ENCODE results near the gene CHST15.

The CHST15 gene

GRCh38 chr10:124010563-124011131 lies 82.8 kb downstream of the CHST15 start:
- no peak for DNase-seq (ENCODE audit: low read depth)

- DNase-seq (ENCODE audit: low read depth) = no peak
Measured at GRCh38 chr10:124010024-124010423, 83.4 kb downstream of the CHST15 start.

- no peak for DNase-seq (ENCODE audit: low read depth)
Measured at GRCh38 chr10:124009231-124010015, 84.0 kb downstream of the CHST15 start.

DNA sequence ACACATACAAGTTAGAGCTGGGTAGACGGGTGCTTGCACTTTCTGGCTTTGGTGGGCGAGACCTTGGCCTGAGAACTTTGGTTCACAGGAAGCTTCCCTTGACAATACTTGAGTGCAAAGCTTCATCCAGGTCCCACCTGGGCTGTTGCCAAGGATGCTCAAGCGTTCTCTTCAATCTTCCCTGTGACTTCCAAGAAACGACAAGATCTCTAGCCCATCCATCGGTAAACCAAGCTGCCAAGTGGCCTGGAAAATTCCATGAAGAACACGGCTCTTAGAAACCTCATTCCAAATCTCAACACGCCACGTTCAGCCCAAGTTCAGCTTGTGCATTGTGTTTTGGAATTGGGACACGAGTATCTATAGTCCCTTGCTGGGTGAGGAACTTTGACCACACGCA lies 84.7 kb downstream of the CHST15 start:
- DNase-seq (ENCODE audit: low read depth) = no peak

DNA sequence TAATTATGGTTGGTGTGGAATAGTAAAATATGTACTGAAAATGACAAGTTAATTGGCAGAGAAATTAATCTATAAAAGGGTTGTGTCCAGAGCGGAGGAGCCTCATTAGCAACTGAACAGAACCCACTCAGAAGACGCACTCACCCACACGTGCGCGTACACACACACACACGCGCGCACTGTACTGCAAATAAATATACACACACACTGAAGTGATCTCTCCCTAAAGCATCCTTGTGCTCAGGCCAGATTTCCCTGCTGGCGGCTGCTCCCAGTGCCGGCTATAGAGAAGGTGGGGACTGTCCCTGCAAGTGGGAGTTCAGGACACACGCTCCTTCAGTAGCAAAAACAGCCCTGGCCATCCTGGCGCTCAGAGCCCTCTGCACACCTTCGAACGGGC lies 85.2 kb downstream of the CHST15 start:
- DNase-seq (ENCODE audit: low read depth) = no peak

DNA sequence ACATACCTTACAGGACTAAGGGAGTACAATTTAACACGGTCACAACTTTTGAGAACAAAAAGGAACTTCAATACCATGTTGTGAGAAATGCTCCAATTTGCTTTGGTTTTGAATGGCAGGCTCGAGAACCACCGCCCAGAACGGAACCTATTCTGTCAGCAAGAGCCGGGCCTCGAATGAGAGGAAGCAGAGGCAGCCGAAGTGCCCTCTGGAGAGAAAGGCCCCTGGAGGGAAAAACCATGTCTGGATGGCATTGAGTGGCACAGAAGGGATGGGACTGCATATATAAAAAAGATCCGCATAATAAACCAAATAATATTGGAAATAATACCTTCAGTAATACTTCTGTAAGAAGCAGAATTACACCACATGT lies 85.6 kb downstream of the CHST15 start:
- DNase-seq (ENCODE audit: low read depth) = no peak

GRCh38 chr10:124007102-124007772 lies 86.2 kb downstream of the CHST15 start:
- no peak for DNase-seq (ENCODE audit: low read depth)

- no peak for DNase-seq (ENCODE audit: low read depth)
Measured at GRCh38 chr10:124006526-124006925, 86.9 kb downstream of the CHST15 start.

- no peak for DNase-seq (ENCODE audit: low read depth)
Measured at GRCh38 chr10:124005991-124006392, 87.4 kb downstream of the CHST15 start.

- no peak for DNase-seq (ENCODE audit: low read depth)
Measured at GRCh38 chr10:124005091-124005490, 88.3 kb downstream of the CHST15 start.

DNA sequence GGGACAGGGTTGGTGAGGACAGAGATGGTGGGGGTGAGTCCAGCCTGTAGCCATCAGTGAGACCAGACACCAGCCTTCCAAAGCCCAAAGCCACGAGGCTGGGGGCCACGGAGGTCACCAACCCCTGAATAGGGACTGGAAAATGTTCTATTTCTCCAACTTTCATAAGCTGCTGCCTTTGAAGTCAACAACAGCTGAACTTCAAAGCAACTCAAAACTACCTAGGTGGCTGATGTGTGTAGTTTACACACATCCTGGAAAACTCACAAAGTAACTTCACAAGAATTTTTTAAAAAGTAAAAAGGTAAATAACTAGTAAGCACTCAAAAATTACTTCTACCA lies 88.8 kb downstream of the CHST15 start:
- DNase-seq (ENCODE audit: low read depth) = no peak

DNA sequence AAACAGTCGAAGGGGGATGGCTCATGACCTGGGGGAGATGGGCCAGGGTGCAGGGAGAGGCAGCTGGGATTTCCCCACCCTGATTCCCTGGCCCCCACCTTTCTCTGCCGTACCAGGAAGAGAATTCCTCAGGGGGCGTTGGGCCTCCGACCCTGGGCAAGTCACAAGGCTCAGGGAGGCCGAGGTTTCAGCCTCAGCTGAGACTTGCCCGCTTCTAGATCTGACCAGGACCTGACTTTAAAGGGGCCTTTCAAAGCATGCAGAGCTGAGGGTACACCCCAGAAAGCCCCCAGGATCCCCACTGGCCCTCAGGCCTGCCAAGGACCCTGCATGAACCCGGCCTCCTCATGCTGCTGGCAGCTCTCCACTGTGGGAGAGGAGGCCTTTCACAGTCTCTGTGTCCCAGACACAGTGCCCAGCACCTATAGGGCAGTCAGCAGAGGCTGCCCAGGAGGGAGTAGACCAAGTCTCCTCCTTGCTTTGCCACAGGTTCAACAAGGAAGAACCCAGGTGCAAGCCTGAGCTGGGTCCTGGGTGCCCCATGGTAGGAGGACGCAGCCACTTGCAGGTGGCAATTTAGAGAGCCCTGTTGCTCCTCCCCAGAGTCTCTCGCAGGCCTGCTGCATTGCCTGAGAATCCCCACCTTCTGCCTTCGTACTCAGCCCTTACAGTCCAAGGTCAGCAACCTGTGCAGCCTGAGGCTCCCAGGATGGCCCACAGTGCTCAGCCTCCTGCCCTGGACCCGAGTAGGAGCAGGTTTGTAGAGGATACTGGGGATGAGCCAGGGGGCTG lies 89.3 kb downstream of the CHST15 start:
- DNase-seq (ENCODE audit: low read depth) = no peak

DNA sequence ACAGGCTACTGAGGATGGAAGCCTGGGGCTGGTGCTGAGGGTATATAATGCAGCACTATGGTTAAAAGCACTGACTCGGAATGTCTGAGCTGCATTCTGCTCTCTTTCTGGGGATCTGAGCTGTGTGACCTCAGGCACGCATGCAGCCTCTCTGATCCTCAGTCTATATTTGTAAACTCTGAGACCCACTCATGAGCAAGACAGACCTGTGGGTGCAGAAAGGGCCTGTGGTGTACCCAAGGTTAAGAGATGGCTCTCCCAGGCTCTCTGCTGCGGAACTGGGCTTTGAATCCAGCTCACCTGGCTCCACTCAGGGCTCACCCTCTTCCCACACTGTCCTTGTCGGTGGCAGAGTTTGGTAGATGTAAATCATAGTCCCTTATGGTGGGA lies 89.9 kb downstream of the CHST15 start:
- DNase-seq (ENCODE audit: low read depth) = no peak

- no peak for DNase-seq (ENCODE audit: low read depth)
Measured at GRCh38 chr10:124003070-124003419, 90.4 kb downstream of the CHST15 start.

DNA sequence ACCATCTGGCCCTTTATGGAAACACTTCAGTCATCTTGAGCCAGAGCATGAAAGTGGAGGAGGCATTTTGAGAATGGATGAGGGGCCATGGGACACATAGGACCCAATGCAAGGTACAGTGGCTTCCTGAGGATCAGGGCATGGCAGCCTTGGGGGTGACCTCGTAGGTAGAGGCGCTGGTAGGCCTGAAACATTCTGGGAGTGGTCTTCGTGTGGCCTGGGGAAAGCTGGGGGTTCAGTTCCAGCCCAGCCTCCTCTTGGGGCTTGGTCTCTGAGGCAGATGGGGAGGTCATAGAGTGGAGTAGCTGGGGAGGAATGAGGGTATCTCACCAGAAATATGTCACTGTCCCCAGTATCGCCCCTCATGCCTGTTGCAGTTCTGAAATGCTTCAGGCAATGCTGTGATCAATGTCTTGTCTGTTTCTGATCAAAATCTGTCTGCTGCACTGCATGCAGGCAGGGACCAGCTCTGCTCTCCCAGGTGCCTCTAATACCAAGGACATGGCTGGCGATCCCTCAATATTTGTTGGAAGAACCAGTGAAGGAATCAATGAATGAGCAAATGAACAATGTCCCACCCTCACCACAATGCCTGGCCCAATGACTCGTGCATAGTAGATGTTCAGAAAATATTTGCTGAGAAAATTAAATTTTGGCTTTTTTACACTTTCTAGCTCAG lies 90.9 kb downstream of the CHST15 start:
- DNase-seq (ENCODE audit: low read depth) = no peak

DNA sequence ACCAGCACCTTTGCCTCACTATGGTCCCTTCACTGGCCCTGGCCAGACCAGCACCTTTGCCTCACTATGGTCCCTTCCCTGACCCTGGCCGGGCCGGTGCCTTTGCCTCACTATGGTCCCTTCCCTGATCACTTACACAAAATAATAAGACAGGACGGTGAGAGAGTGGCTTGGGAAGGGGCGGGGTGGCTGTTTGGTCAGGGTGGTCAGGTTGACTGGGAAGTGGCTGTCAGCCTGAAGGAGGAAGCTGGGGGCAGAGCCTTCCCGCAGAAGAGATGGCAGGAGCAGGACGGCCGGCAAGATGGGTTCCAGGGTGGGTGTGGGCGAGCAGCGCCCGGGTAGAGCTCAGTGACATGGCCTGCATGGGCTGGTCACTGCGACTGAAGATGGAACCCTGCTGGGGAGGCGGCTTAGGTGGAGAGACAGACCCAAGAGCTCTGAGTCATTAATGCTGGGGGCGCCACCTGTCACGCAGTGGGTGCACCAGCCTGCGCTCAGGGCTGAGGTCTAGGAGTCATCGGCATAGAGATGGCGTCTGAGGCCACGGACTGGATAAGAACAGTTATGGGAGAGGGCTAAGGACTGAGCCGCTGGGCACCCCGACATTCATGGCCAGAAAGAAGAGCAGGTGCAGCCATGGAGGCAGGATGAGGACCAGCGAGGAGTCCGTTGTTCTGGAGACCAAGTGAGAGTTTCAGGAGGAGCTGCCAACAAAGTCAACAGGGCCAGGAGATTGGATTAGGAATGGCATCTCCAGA lies 91.8 kb downstream of the CHST15 start:
- DNase-seq (ENCODE audit: low read depth) = no peak

- no peak for DNase-seq (ENCODE audit: low read depth)
Measured at GRCh38 chr10:124000792-124001201, 92.6 kb downstream of the CHST15 start.

GRCh38 chr10:123999956-124000615 lies 93.3 kb downstream of the CHST15 start:
- no peak for DNase-seq (ENCODE audit: low read depth)

GRCh38 chr10:123999261-123999660 lies 94.1 kb downstream of the CHST15 start:
- DNase-seq (ENCODE audit: low read depth) = no peak

GRCh38 chr10:123998197-123999141 lies 94.9 kb downstream of the CHST15 start:
- DNase-seq (ENCODE audit: low read depth) = no peak
